Measurements from ENCODE around the gene KCNK6.
"Not testable (repeated sequence)": the region's sequence is repeated elsewhere in the genome, so short reads cannot be mapped to it uniquely, and the experiment has no call there.

Gene KCNK6

GRCh38 chr19:38361633-38362075 is 42.0 kb downstream of the KCNK6 start:
- Histone ChIP-seq H4K20me1 (ENCODE audit: insufficient read depth, low read length, poor library complexity, severe bottlenecking) (no peaks in the 10 kb centered on the region), H3K36me3 (ENCODE audit: insufficient read depth, low read length) (no peaks in the 10 kb centered on the region), H3K9me2 (replicated peaks; ENCODE audit: low read depth, low read length) (no peaks in the 10 kb centered on the region), H3K9me3 (ENCODE audit: insufficient read depth, low read depth, low read length) (no peaks in the 10 kb centered on the region), H2AFZ (ENCODE audit: low read length) (peak overlapping the region; percentile 92), H3K4me3 (ENCODE audit: low read length, poor library complexity, severe bottlenecking) (peak overlapping the region; percentile 70), H3K4me1 (ENCODE audit: insufficient read depth, low read length, poor library complexity, severe bottlenecking) (no peaks in the 10 kb centered on the region), H3K4me2 (ENCODE audit: low read depth, low read length, poor library complexity, severe bottlenecking) (peak overlapping the region; percentile 67), H3K9ac (ENCODE audit: low read depth, low read length, poor library complexity, severe bottlenecking) (no peak overlapping the region), H3K27me3 (ENCODE audit: insufficient read depth, low read length, poor library complexity, severe bottlenecking) (no peaks in the 10 kb centered on the region), H3F3A (ENCODE audit: low read depth) (no peaks in the 10 kb centered on the region), H3K79me2 (ENCODE audit: insufficient read depth, low read length) (no peaks in the 10 kb centered on the region)
- no peak for TF ChIP-seq EZH2phosphoT487 (IDR thresholded peaks at IDR 0.05; ENCODE audit: borderline replicate concordance)
- TF ChIP-seq, protein P1, sequence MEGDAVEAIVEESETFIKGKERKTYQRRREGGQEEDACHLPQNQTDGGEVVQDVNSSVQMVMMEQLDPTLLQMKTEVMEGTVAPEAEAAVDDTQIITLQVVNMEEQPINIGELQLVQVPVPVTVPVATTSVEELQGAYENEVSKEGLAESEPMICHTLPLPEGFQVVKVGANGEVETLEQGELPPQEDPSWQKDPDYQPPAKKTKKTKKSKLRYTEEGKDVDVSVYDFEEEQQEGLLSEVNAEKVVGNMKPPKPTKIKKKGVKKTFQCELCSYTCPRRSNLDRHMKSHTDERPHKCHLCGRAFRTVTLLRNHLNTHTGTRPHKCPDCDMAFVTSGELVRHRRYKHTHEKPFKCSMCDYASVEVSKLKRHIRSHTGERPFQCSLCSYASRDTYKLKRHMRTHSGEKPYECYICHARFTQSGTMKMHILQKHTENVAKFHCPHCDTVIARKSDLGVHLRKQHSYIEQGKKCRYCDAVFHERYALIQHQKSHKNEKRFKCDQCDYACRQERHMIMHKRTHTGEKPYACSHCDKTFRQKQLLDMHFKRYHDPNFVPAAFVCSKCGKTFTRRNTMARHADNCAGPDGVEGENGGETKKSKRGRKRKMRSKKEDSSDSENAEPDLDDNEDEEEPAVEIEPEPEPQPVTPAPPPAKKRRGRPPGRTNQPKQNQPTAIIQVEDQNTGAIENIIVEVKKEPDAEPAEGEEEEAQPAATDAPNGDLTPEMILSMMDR (conservative IDR thresholded peaks at IDR 0.05; ENCODE audit: low read length), result no peak

- TF ChIP-seq, protein P1 (conservative IDR thresholded peaks at IDR 0.05; ENCODE audit: low read length), result no peak
- TF ChIP-seq EZH2phosphoT487 (IDR thresholded peaks at IDR 0.05; ENCODE audit: borderline replicate concordance), result no peak
- Histone ChIP-seq H4K20me1 (ENCODE audit: insufficient read depth, low read length, poor library complexity, severe bottlenecking) (no peaks in the 10 kb centered on the region), H3K79me2 (ENCODE audit: insufficient read depth, low read length) (no peaks in the 10 kb centered on the region), H3K36me3 (ENCODE audit: insufficient read depth, low read length) (no peaks in the 10 kb centered on the region), H3K9me3 (ENCODE audit: insufficient read depth, low read depth, low read length) (no peaks in the 10 kb centered on the region), H2AFZ (ENCODE audit: low read length) (peak overlapping the region; percentile 92), H3K4me1 (ENCODE audit: insufficient read depth, low read length, poor library complexity, severe bottlenecking) (no peaks in the 10 kb centered on the region), H3K9ac (ENCODE audit: low read depth, low read length, poor library complexity, severe bottlenecking) (no peak overlapping the region), H3F3A (ENCODE audit: low read depth) (no peaks in the 10 kb centered on the region), H3K27me3 (ENCODE audit: insufficient read depth, low read length, poor library complexity, severe bottlenecking) (no peaks in the 10 kb centered on the region), H3K4me2 (ENCODE audit: low read depth, low read length, poor library complexity, severe bottlenecking) (peak overlapping the region; percentile 67), H3K9me2 (replicated peaks; ENCODE audit: low read depth, low read length) (no peaks in the 10 kb centered on the region), H3K4me3 (ENCODE audit: low read length, poor library complexity, severe bottlenecking) (peak overlapping the region; percentile 70)
These were observed 42.7 kb downstream of the KCNK6 start for GRCh38 chr19:38362076-38362945.

DNA sequence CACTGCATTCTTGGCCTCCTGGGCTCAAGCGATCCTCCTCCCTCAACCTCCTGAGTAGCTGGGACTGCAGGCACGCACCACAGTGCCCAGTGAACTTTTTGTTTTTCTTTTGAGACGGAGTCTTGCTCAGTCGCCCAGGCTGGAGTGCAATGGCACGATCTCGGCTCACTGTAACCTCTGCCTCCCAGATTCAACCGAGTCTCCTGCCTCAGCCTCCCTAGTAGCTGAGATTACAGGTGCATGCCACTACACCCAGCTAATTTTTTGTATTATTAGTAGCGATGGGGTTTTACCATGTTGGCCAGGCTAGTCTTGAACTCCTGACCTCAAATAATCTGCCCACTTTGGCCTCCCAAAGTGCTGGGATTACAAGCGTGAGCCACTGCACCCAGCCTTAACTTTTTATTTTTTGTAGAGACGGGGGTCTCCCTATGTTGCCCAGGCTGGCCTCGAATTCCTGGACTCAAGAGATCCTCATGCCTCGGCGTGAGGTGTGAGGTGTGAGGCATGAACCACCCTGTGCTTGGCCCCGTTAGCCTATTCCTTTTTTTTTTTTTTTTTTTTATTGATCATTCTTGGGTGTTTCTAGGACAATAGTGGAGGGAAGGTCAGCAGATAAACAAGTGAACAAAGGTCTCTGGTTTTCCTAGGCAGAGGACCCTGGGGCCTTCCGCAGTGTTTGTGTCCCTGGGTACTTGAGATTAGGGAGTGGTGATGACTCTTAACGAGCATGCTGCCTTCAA is 43.5 kb downstream of the KCNK6 start:
- not testable (repeated sequence) for H3K79me2 ChIP-seq (ENCODE audit: insufficient read depth, low read length); H3F3A ChIP-seq (ENCODE audit: low read depth); H2AFZ ChIP-seq (ENCODE audit: low read length); H3K9me3 ChIP-seq (ENCODE audit: insufficient read depth, low read depth, low read length); H3K27me3 ChIP-seq (ENCODE audit: insufficient read depth, low read length, poor library complexity, severe bottlenecking); H4K20me1 ChIP-seq (ENCODE audit: insufficient read depth, low read length, poor library complexity, severe bottlenecking); H3K9ac ChIP-seq (ENCODE audit: low read depth, low read length, poor library complexity, severe bottlenecking); H3K9me2 ChIP-seq (replicated peaks; ENCODE audit: low read depth, low read length); H3K36me3 ChIP-seq (ENCODE audit: insufficient read depth, low read length); H3K4me1 ChIP-seq (ENCODE audit: insufficient read depth, low read length, poor library complexity, severe bottlenecking)
- H3K4me3 ChIP-seq (ENCODE audit: low read length, poor library complexity, severe bottlenecking), result peak overlapping the region; percentile 70
- peak overlapping the region; percentile 67 for H3K4me2 ChIP-seq (ENCODE audit: low read depth, low read length, poor library complexity, severe bottlenecking)
